Measurements from ENCODE around the gene PEDS1.

GRCh38 chr20:50115041-50115512 is 38.4 kb downstream of the PEDS1 start:
- TF ChIP-seq CTCF (conservative IDR thresholded peaks at IDR 0.05) (no peak), EZH2 (IDR thresholded peaks at IDR 0.05; ENCODE audit: low read depth) (no peak)

All from PC-9 (cell line).